Endothelial cell of umbilical vein (primary cell): ENCODE data around the gene CCDC80. TPM values are rescaled to one million over a fixed set of nuclear protein-coding genes. Genes with fewer than 3 reads are reported as not detected.

Experiments
- BruUV-seq: library from RNA; stranded (reverse); fragments of 400-500 nt; replicated peaks from 2 replicates; lab custom pipeline; 2021; lab: Mats Ljungman, UMichigan
- CTCF ChIA-PET: fragments of 300-600, 350-600 bp; sonication (Branson Sonifier 250); formaldehyde crosslinking; loops from one replicate; lab custom pipeline; 2021; ENCODE audit warnings: antibody characterized with exemption, inconsistent platforms; lab: Charles Lee
- POLR2A ChIA-PET: fragments of 300-600, 350-600 bp; sonication (Branson Sonifier 250); formaldehyde crosslinking; loops from one replicate; lab custom pipeline; 2021; ENCODE audit warnings: antibody characterized with exemption, inconsistent platforms; lab: Charles Lee
- DNase-seq: peaks from one replicate; pipeline ENCODE4 v3.0.0-alpha.2; 2011; ENCODE audit warnings: low read depth, low spot score
- FAIRE-seq: peaks from 2 replicates; lab custom pipeline; 2011; peaks lifted over from hg19 to GRCh38; lab: Jason Lieb, UNC
- H2AFZ ChIP-seq: 2 replicates; pipeline ENCODE4 v1.6.0; 2012; ENCODE audit warnings: low read depth, low read length, control low read depth, inconsistent platforms
- H3K27ac ChIP-seq: 2 replicates; pipeline ENCODE4 v1.5.1; 2011; ENCODE audit warnings: low read depth, mild to moderate bottlenecking, control low read depth, low read length, moderate library complexity; ENCODE audit not compliant: insufficient read depth
- H3K27me3 ChIP-seq, 2 experiments: 2 replicates each; pipeline versions ENCODE4 v1.6.0 to v1.6.1; 2011; ENCODE audit warnings: low read length in 2 of 2, mixed read lengths in 1 of 2; ENCODE audit not compliant: control insufficient read depth in 2 of 2, insufficient read depth in 2 of 2
- H3K36me3 ChIP-seq, 2 experiments: 2 replicates in 1 of 2; 3 replicates in 1 of 2; pipeline ENCODE4 v1.5.1; 2011; ENCODE audit warnings: low read length in 2 of 2, mild to moderate bottlenecking in 1 of 2, moderate library complexity in 1 of 2; ENCODE audit not compliant: control insufficient read depth in 2 of 2, insufficient read depth in 2 of 2; ENCODE audit errors: extremely low read depth in 1 of 2
- H3K4me1 ChIP-seq: 3 replicates; pipeline ENCODE4 v1.5.1; 2011; ENCODE audit warnings: mild to moderate bottlenecking, low read length; ENCODE audit not compliant: control insufficient read depth, insufficient read depth; ENCODE audit errors: extremely low read depth
- H3K4me2 ChIP-seq: 2 replicates; pipeline ENCODE4 v1.6.1; 2011; ENCODE audit warnings: low read length, control low read depth, mixed read lengths; ENCODE audit not compliant: insufficient read depth
- H3K4me3 ChIP-seq, 3 experiments: fragments of 200-600 bp in 1 of 3; sonication (generic), shearing (Covaris generic) in 1 of 3; replicated peaks in 1 of 3; 2 replicates each; pipeline ENCODE4 v1.5.1; 2011 to 2016; ENCODE audit warnings: control low read depth in 3 of 3, low read length in 3 of 3, mild to moderate bottlenecking in 2 of 3, inconsistent platforms in 1 of 3, low read depth in 1 of 3, moderate library complexity in 1 of 3; ENCODE audit not compliant: insufficient read depth in 1 of 3
- H3K79me2 ChIP-seq: 2 replicates; pipeline ENCODE4 v1.6.0; 2012; ENCODE audit warnings: low read length, inconsistent platforms; ENCODE audit not compliant: control insufficient read depth, insufficient read depth
- H3K9ac ChIP-seq: replicated peaks from 2 replicates; pipeline ENCODE3; 2011; ENCODE audit warnings: low read length, control low read depth; ENCODE audit not compliant: insufficient read depth; ENCODE audit errors: extremely low read depth
- H3K9me1 ChIP-seq: replicated peaks from 3 replicates; pipeline ENCODE4 v1.6.0; 2011; ENCODE audit warnings: mild to moderate bottlenecking, low read length; ENCODE audit not compliant: control insufficient read depth, insufficient read depth; ENCODE audit errors: extremely low read depth
- H3K9me3 ChIP-seq: replicated peaks from 2 replicates; pipeline ENCODE4 v1.5.1; 2012; ENCODE audit warnings: low read length, inconsistent platforms; ENCODE audit not compliant: control insufficient read depth, insufficient read depth
- H4K20me1 ChIP-seq: replicated peaks from 2 replicates; pipeline ENCODE3; 2011; ENCODE audit warnings: mild to moderate bottlenecking, low read length; ENCODE audit not compliant: control insufficient read depth, insufficient read depth; ENCODE audit errors: extremely low read depth
- FOS ChIP-seq: IDR thresholded peaks from 2 replicates; pipeline ENCODE4 v1.6.1; 2011; ENCODE audit warnings: mild to moderate bottlenecking, low read length, moderate library complexity, borderline replicate concordance; ENCODE audit not compliant: insufficient read depth
- JUN ChIP-seq: IDR thresholded peaks from 2 replicates; pipeline ENCODE4 v1.6.1; 2011; ENCODE audit warnings: borderline replicate concordance, low read depth; ENCODE audit not compliant: insufficient read length, insufficient read depth
- MYC ChIP-seq: IDR thresholded peaks from one replicate; pipeline ENCODE4 v1.6.1; 2011; ENCODE audit warnings: mild to moderate bottlenecking, low read depth, low read length
- POLR2A ChIP-seq: IDR thresholded peaks from 2 replicates; pipeline ENCODE4 v1.6.1; 2012; ENCODE audit warnings: low read depth, mild to moderate bottlenecking, control low read depth, low read length
- dilution Hi-C: fragments of 300-500 bp; cut with MboI; formaldehyde crosslinking; loops from one replicate; pipeline ENCODE4 v1.15.0; 2019; ENCODE audit warnings: low sequenced_read_pairs; ENCODE audit not compliant: extremely low pct_ligation_motif_present
- intact Hi-C: fragments of 100-400 bp; cut with micrococcal nuclease; formaldehyde crosslinking; loops from one replicate; pipeline ENCODE4 v1.10.0; 2022
- polyA plus RNA-seq, 4 experiments: library from polyadenylated mRNA; depleted of rRNA in 3 of 4; stranded (reverse) in 3 of 4; unstranded in 1 of 4; fragments of >200 nt; gene quantifications; 2 replicates each; pipeline versions ENCODE4 v1.2.1 to v1.2.3, GENCODE V29; 2011 to 2012; ENCODE audit warnings: missing spikeins in 1 of 4
- total RNA-seq: library from RNA; stranded (reverse); gene quantifications from 2 replicates; pipeline ENCODE4 v1.2.3, GENCODE V29; 2021

CCDC80 gene
- total and polyA plus RNA-seq, 2 donors (not counting 3 experiments of a cell fraction or from before 2014, with no cell fraction given), result 28.4 to 77.2 TPM

GRCh38 chr3:112569265-112569664, 71.7 kb downstream of the CCDC80 start:
- dilution Hi-C loops, result no loop called here
- POLR2A ChIA-PET, result no interaction called here
- no peaks in the 10 kb centered on the region for H3K27me3 ChIP-seq
- no peak for FAIRE-seq
- TF ChIP-seq POLR2A, result no peak
- H4K20me1 ChIP-seq, result no peaks in the 10 kb centered on the region
- peaks cover 4 to 14% of the 10 kb centered on the region in 2 experiments for H3K36me3 ChIP-seq
- H3K9ac ChIP-seq, result no peak overlapping the region
- BruUV-seq, result no TSS peak
- CTCF ChIA-PET, result interaction anchor here (0.9 to 1.9 kb wide), 16 partner anchors 9 to 458 kb away, joined by 3 to 14 read pairs (median 6); partner anchors contain the start of genes CCDC80 and SLC9C1
- intact Hi-C loops, result loop anchor here (10.0 kb wide), 1 partner anchor 1126 kb away; the partner anchor contains the start of gene USF3
- H3K9me1 ChIP-seq, result no peaks in the 10 kb centered on the region
- H3K4me3 ChIP-seq, result no peak overlapping the region
- H3K4me2 ChIP-seq, result no peak overlapping the region
- peak; percentile 46 for DNase-seq
- no peak overlapping the region for H2AFZ ChIP-seq
- no peak overlapping the region for H3K27ac ChIP-seq
- no peaks in the 10 kb centered on the region for H3K9me3 ChIP-seq
- H3K79me2 ChIP-seq, result no peaks in the 10 kb centered on the region
- H3K4me1 ChIP-seq, result peaks cover 18% of the 10 kb centered on the region

DNA sequence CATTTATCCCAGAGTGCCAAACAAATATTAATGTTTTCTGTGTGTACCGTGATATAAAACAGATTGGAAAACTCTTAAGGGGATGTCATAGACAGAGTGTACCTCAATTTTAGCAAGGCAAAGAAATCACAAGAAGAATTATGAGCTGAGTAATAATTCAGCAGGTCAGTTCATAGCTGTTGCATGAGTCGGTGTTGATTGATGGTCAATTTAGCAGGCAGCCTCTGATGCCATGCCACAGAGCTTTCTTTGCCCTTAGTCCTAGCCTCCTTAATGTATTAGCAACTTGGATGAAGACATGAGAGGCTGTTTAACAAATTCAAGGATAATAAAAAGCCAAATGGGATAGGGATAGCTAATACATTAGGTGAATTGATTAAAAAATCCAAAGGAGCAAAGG, 72.3 kb downstream of the CCDC80 start:
- intact Hi-C loops, result loop anchor here (10.0 kb wide), 1 partner anchor 1126 kb away; the partner anchor contains the start of gene USF3
- Histone ChIP-seq H3K4me1 (peaks cover 18% of the 10 kb centered on the region), H2AFZ (no peak overlapping the region), H3K9ac (no peak overlapping the region), H3K9me3 (no peaks in the 10 kb centered on the region), H3K36me3 (peaks cover 4 to 11% of the 10 kb centered on the region in 2 experiments), H3K9me1 (no peaks in the 10 kb centered on the region), H3K27me3 (no peaks in the 10 kb centered on the region), H4K20me1 (no peaks in the 10 kb centered on the region), H3K4me3 (no peak overlapping the region), H3K27ac (no peak overlapping the region), H3K79me2 (no peaks in the 10 kb centered on the region), H3K4me2 (no peak overlapping the region)
- ChIA-PET POLR2A (no interaction called here), CTCF (interaction anchor here (0.9 to 1.9 kb wide), 16 partner anchors 10 to 457 kb away, joined by 3 to 14 read pairs (median 6); partner anchors contain the start of genes CCDC80 and SLC9C1)
- FAIRE-seq (peak; percentile 18), DNase-seq (peak; percentile 31)
- TF ChIP-seq FOS, result no peak
- TF ChIP-seq MYC, result no peak
- peak; percentile 7 for TF ChIP-seq JUN
- no TSS peak for BruUV-seq
- dilution Hi-C loops, result no loop called here
